Measurements from ENCODE around the gene ASPN.

DNA sequence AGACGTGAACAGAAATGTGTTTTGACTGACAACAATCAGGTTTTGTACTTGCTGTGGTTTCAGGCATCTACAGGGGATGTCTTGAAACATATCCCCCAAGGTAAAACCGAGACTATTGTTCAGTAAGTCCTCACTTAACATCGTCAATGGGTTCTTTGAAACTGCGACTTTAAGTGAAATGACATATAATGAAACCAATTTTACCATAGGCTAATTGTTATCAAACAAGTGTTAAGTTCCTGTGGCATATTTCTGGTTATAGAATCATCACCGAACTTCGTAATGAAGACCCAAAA is 41.6 kb downstream of the ASPN start:
- TF ChIP-seq EZH2 (conservative IDR thresholded peaks at IDR 0.05; ENCODE audit: low read depth, low read length), result no peak
- TF ChIP-seq FOSL2 (CRISPR knock-in tag; IDR thresholded peaks at IDR 0.05), result no peak
- TF ChIP-seq, protein P1, sequence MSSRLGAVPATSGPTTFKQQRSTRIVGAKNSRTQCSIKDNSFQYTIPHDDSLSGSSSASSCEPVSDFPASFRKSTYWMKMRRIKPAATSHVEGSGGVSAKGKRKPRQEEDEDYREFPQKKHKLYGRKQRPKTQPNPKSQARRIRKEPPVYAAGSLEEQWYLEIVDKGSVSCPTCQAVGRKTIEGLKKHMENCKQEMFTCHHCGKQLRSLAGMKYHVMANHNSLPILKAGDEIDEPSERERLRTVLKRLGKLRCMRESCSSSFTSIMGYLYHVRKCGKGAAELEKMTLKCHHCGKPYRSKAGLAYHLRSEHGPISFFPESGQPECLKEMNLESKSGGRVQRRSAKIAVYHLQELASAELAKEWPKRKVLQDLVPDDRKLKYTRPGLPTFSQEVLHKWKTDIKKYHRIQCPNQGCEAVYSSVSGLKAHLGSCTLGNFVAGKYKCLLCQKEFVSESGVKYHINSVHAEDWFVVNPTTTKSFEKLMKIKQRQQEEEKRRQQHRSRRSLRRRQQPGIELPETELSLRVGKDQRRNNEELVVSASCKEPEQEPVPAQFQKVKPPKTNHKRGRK (CRISPR knock-in tag; IDR thresholded peaks at IDR 0.05), result no peak
- TF ChIP-seq ZNF639 (CRISPR knock-in tag; conservative IDR thresholded peaks at IDR 0.05), result no peak

All from HepG2 (cell line).